Muscle of arm (tissue), 12 donors: ENCODE measurements around the gene CIC. TPM values are rescaled to one million over a fixed set of nuclear protein-coding genes. Genes with fewer than 3 reads are reported as not detected.

Experiments used
- DNase-seq: peaks from one replicate; pipeline ENCODE4 v3.0.0-alpha.2; 2013
- polyA plus RNA-seq, 12 donors: library from polyadenylated mRNA; unstranded; fragments of 120-200 nt; gene quantifications; one replicate each; pipeline ENCODE4 v1.2.1, GENCODE V29; 2013; ENCODE audit not compliant: insufficient read length in 12 of 12

The CIC gene
- polyA plus RNA-seq, 12 donors = 25.3 to 66.6 (median 31.6) TPM; not detected in 1

- DNase-seq = peak; percentile 99
These were observed 26.3 kb upstream of the CIC start, which contains the start of gene GSK3A for GRCh38 chr19:42242512-42243409. GSK3A (minus strand) TSS chr19:42242602; CDS start chr19:42242465, 137 bp downstream.

- DNase-seq = peak; percentile 96
These were observed 24.5 kb upstream of the CIC start for GRCh38 chr19:42244347-42245220.

- no peak for DNase-seq
These were observed 23.8 kb upstream of the CIC start for GRCh38 chr19:42245231-42245630.

DNA sequence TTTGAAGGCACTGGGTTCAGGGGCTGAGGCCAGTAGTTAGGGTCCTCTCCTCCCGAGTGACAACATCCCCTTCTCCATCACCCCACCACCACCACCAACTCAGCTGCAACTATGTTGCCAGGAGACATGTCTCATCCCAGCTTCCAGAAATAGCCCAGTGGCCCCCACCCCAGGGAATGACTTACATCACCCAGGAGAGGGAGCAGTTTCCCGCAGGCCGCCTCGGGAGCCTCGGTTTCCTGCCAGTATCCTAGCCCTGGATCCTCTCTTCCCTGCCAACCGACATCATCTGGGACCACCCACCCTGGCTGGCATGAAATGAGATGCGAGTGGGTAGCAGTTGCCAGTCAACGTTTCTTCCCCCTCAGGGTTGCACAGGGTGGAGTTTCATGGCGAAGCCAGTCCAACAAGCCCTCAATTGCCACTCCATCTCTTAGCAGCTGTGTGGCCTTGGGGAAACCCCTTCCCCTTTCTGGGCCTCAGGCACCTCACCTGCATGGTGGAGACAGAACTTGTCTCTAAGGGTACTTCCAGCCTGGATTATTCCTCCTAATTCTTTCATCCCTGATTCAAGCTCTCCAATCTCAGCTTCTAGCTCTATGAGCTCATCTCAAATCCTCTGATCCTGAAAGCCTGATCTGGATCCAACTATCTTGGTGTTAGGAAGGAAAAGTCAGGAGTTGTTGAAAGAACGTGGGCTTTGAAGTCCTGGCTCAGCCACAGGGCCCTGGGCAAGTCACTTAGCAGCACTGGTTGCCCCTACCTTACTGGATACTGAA is 22.7 kb upstream of the CIC start:
- no peak for DNase-seq

GRCh38 chr19:42246922-42247639 is 22.0 kb upstream of the CIC start:
- no peak for DNase-seq

GRCh38 chr19:42247640-42248199 is 21.3 kb upstream of the CIC start:
- DNase-seq = no peak

DNA sequence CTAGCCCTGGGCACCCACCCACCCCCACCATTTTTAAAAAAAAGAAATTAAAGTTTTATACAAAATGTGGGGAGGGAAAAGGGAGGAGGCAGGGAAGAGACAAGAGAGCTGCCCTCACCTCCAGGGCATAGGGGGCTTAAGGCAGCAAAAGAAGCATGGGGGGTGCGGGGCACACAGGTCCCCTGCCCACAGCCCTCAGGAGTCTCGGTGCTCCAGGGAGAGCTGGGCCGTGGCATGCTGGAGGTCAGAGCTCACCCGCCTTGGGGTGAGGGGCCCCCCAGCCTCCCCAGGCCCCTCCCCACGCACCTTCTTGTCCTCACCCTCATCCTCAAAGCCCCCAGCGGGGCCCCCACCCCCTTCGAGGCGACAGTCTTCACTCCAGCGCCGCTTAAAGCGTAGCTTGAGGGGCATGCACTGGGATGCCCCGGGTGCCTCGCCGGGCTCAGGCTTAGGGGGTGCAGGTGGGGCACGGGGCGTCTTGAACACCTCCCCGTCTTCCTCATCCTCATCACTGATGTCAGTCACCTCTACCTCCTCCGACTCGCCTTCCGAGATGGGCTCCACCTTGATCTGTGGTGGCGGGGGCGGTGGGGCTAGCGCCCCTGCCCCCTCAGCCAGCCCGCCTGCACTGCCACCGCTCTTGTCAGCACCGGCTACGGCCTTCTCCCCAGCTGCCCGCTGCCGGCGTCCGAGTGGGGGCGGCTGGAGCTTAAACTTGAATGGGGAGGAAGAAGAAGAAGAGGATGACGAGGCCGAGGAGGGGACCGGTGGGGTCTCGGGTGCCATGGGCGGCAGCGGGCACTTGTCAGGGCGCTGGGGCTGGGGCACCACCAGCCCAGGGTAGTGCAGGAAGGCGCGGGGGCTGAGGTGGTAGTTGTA is 20.5 kb upstream of the CIC start:
- no peak for DNase-seq

DNA sequence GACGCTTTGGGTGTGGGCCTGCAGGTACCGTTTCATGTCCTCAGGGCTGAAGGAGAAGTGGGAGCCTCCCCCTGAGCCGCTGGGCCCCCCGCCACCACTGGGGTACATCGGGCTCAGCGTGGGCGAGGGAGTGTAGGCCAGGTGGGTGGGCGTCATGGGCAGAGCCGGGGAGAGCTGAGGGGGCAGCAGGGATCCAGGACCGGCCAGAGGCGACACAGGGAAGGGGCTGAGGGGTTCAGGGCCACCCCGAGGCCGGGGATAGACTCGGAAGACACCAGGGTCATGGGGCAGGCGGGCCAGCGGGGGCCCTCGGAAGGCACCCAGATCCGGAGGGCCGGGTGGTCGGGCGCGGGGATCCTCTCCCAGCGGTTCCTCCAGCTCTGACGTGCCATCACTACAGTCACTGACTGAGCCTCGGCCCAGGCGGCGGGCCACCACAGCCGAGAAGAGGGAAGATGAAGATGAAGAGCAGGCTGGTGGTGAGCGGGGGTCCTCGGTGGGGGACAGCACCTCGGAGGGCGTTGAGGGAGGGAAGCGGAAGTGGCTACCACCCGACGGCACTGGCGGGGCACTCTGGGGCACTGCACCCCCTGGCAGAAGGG is 19.8 kb upstream of the CIC start:
- no peak for DNase-seq

DNA sequence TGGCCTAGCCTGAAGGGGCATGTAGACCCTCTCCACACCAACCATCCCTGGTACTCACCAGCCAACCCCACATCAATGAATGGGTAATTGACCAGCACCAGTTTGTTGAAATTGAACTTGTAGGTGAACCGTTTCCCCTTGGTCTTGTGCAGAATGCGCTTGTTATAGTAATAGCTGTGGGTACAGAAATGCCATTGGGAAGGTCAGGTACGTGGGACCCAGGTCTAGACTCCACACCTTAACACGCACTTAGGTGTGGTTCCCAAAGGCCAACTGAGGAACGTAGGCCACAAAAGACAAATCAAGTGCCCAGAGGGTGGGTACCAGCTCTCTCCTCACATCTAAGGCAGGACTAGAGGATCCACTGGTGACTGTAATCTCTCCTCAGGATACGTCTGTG is 19.3 kb upstream of the CIC start:
- no peak for DNase-seq

- no peak for DNase-seq
These were observed 18.8 kb upstream of the CIC start for GRCh38 chr19:42250183-42250665.

GRCh38 chr19:42250666-42251531 is 18.2 kb upstream of the CIC start:
- DNase-seq = no peak

- DNase-seq = no peak
These were observed 17.3 kb upstream of the CIC start for GRCh38 chr19:42251572-42252358.

DNA sequence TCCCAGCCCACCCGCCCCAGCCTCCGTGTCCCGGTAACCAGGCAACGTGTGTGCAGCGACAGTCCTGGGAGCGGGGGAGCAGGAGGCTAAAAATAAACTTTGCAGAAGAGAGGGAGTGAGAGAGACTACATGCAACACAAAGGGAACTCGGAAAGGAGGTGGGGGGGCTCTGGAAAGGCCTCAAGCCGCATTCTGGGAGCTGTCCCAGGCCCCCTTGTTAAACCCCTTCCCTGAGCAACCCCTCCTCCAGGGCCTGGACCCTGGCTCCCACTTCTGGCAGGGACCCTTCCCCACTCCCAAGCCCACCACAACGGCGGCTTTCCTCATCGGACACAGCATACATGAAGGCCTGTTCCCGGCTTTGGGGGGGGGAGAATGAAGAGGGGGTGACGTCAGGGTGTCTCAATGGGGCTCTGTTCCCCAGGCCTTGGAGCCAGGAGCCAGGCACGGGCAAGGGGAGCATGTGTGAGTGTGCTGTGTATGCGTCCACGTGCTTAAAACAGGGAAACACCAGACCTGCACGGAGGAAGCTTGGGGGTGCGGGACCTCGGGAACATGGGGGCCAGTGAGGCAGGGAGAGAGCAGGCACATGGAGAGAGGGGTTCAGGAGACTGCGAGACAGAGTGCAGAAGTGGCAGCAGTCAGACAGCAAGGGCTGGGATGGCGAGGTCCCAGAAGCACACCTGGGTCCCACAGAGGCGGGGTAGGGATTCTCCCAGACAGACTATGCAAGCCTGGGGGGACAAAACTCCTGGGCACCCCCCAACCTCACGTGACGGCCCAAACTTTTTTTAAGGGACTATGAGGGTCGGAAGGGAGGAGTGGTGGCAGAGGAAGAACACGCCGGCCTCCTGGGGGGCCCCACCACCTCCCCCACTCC is 16.4 kb upstream of the CIC start:
- DNase-seq = no peak

GRCh38 chr19:42253245-42254088 is 15.6 kb upstream of the CIC start:
- DNase-seq = peak; percentile 59
